PC-3 (cell line): ENCODE measurements around the gene PREX1. TPM values are rescaled to one million over a fixed set of nuclear protein-coding genes. Genes with fewer than 3 reads are reported as not detected.
A peak's percentile ranks its signal among the peaks of the same experiment; 100 is the strongest.

ENCODE experiments used
- ATAC-seq: fragments of 200-7000 bp; cut with Tn5 transposase; 2 replicates; pipeline ENCODE4 v1.9.1; 2020; ENCODE audit warnings: mild to moderate bottlenecking, moderate library complexity
- BruUV-seq: library from RNA; stranded (reverse); fragments of 400-500 nt; replicated peaks from 2 replicates; lab custom pipeline; 2021; lab: Mats Ljungman, UMichigan
- CTCF ChIA-PET: fragments of 300-600 bp; sonication (Branson Sonifier 250); formaldehyde crosslinking; loops from one replicate; lab custom pipeline; 2022; ENCODE audit warnings: antibody characterized with exemption; lab: Charles Lee
- POLR2A ChIA-PET: fragments of 300-600 bp; sonication (Branson Sonifier 250); formaldehyde crosslinking; loops from one replicate; lab custom pipeline; 2022; ENCODE audit warnings: antibody characterized with exemption; ENCODE audit not compliant: unreplicated experiment; lab: Charles Lee
- DNase-seq: peaks from one replicate; pipeline ENCODE4 v3.0.0-alpha.2; 2015
- H2AFZ ChIP-seq: fragments of 300-600 bp; sonication (generic); 2 replicates; pipeline ENCODE4 v1.6.0; 2016; ENCODE audit warnings: antibody characterized with exemption, low read length
- H3F3A ChIP-seq: fragments of 300-600 bp; sonication (generic); one replicate; pipeline ENCODE4 v1.6.0; 2017; ENCODE audit warnings: antibody characterized with exemption, low read length, control low read depth, mild to moderate bottlenecking; ENCODE audit not compliant: unreplicated experiment
- H3K27ac ChIP-seq: fragments of 300-600 bp; sonication (generic); 2 replicates; pipeline ENCODE4 v1.5.1; 2016; ENCODE audit warnings: mild to moderate bottlenecking, low read length
- H3K27me3 ChIP-seq: fragments of 300-600 bp; sonication (generic); 2 replicates; pipeline ENCODE4 v1.6.1; 2016; ENCODE audit warnings: low read length, mixed read lengths
- H3K36me3 ChIP-seq: fragments of 300-600 bp; sonication (generic); 2 replicates; pipeline ENCODE4 v1.6.1; 2016; ENCODE audit warnings: low read depth, mixed run types, low read length, mixed read lengths
- H3K4me1 ChIP-seq: fragments of 300-600 bp; sonication (generic); 2 replicates; pipeline ENCODE4 v1.5.1; 2016; ENCODE audit warnings: low read length; ENCODE audit not compliant: insufficient read depth
- H3K4me2 ChIP-seq: fragments of 300-600 bp; sonication (generic); 2 replicates; pipeline ENCODE4 v1.6.0; 2016; ENCODE audit warnings: low read length
- H3K4me3 ChIP-seq: fragments of 300-600 bp; sonication (generic); 2 replicates; pipeline ENCODE4 v1.5.1; 2016; ENCODE audit warnings: mild to moderate bottlenecking, low read length, mixed read lengths
- H3K79me2 ChIP-seq: fragments of 300-600 bp; sonication (generic); 2 replicates; pipeline ENCODE4 v1.6.1; 2017; ENCODE audit warnings: low read length, mixed read lengths
- H3K9ac ChIP-seq: fragments of 300-600 bp; sonication (generic); 2 replicates; pipeline ENCODE4 v1.6.0; 2016; ENCODE audit warnings: mild to moderate bottlenecking, low read length
- H3K9me2 ChIP-seq: fragments of 300-600 bp; sonication (generic); replicated peaks from 2 replicates; pipeline ENCODE4 v1.6.1; 2016; ENCODE audit warnings: mixed run types, low read length, mixed read lengths
- H3K9me3 ChIP-seq: fragments of 300-600 bp; sonication (generic); 2 replicates; pipeline ENCODE4 v1.6.1; 2016; ENCODE audit warnings: low read length, mixed read lengths
- H4K20me1 ChIP-seq: fragments of 300-600 bp; sonication (generic); 2 replicates; pipeline ENCODE4 v1.6.1; 2016; ENCODE audit warnings: low read length, mixed read lengths
- CTCF ChIP-seq: fragments of 300-600 bp; sonication (generic); conservative IDR thresholded peaks from 2 replicates; pipeline ENCODE4 v1.5.1; 2017; ENCODE audit warnings: antibody characterized with exemption, low read depth, mild to moderate bottlenecking, low read length
- EZH2 ChIP-seq: fragments of 300-600 bp; sonication (generic); IDR thresholded peaks from one replicate; pipeline ENCODE4 v1.6.1; 2017; ENCODE audit warnings: antibody characterized with exemption, mild to moderate bottlenecking, low read length; ENCODE audit not compliant: unreplicated experiment
- EZH2phosphoT487 ChIP-seq: fragments of 300-600 bp; sonication (generic); IDR thresholded peaks from 2 replicates; pipeline ENCODE4 v1.6.1; 2018; ENCODE audit warnings: mild to moderate bottlenecking, antibody characterized with exemption, low read length, borderline replicate concordance
- intact Hi-C: fragments of 100-400 bp; cut with micrococcal nuclease; formaldehyde crosslinking; loops from 2 replicates; pipeline ENCODE4 v1.9.0; 2023
- total RNA-seq: library from RNA; depleted of rRNA; stranded (reverse); fragments of >200 nt; gene quantifications from 2 replicates; pipeline ENCODE4 v1.2.3, GENCODE V29; 2014

PREX1 gene
- total RNA-seq, 1 experiment from 2014 or later: 22.1 TPM

GRCh38 chr20:48748556-48748955, 79.2 kb downstream of the PREX1 start:
- ATAC-seq: no peak
- CTCF ChIA-PET: no interaction called here
- no peak for DNase-seq
- no peak overlapping the region for H2AFZ ChIP-seq
- H3K36me3 ChIP-seq: no peaks in the 10 kb centered on the region
- no peak overlapping the region for H3K4me3 ChIP-seq
- no peaks in the 10 kb centered on the region for H3K9me3 ChIP-seq
- no peaks in the 10 kb centered on the region for H4K20me1 ChIP-seq
- no peak overlapping the region for H3K4me2 ChIP-seq
- BruUV-seq: no TSS peak
- H3K9me2 ChIP-seq: no peaks in the 10 kb centered on the region
- H3K9ac ChIP-seq: no peak overlapping the region
- POLR2A ChIA-PET: interaction anchor here (0.5 kb wide), 1 partner anchor 210 kb away, joined by 8 read pairs; no protein-coding TSS in a partner anchor
- H3K79me2 ChIP-seq: no peaks in the 10 kb centered on the region
- H3K27me3 ChIP-seq: no peaks in the 10 kb centered on the region
- intact Hi-C loops: no loop called here
- no peaks in the 10 kb centered on the region for H3K4me1 ChIP-seq
- TF ChIP-seq EZH2phosphoT487 (no peak), EZH2 (no peak), CTCF (no peak)
- H3K27ac ChIP-seq: no peak overlapping the region
- no peaks in the 10 kb centered on the region for H3F3A ChIP-seq

GRCh38 chr20:48747840-48748414, 79.9 kb downstream of the PREX1 start:
- H4K20me1 ChIP-seq: no peaks in the 10 kb centered on the region
- CTCF ChIA-PET: no interaction called here
- no peak overlapping the region for H2AFZ ChIP-seq
- TF ChIP-seq EZH2 (no peak), EZH2phosphoT487 (no peak), CTCF (no peak)
- H3F3A ChIP-seq: no peaks in the 10 kb centered on the region
- H3K79me2 ChIP-seq: no peaks in the 10 kb centered on the region
- no TSS peak for BruUV-seq
- POLR2A ChIA-PET: no interaction called here
- no peaks in the 10 kb centered on the region for H3K36me3 ChIP-seq
- H3K4me1 ChIP-seq: no peaks in the 10 kb centered on the region
- H3K9me2 ChIP-seq: no peaks in the 10 kb centered on the region
- no peak for DNase-seq
- H3K9ac ChIP-seq: no peak overlapping the region
- no peak overlapping the region for H3K27ac ChIP-seq
- no peaks in the 10 kb centered on the region for H3K9me3 ChIP-seq
- H3K27me3 ChIP-seq: no peaks in the 10 kb centered on the region
- H3K4me3 ChIP-seq: no peak overlapping the region
- intact Hi-C loops: no loop called here
- ATAC-seq: no peak
- H3K4me2 ChIP-seq: no peak overlapping the region

DNA sequence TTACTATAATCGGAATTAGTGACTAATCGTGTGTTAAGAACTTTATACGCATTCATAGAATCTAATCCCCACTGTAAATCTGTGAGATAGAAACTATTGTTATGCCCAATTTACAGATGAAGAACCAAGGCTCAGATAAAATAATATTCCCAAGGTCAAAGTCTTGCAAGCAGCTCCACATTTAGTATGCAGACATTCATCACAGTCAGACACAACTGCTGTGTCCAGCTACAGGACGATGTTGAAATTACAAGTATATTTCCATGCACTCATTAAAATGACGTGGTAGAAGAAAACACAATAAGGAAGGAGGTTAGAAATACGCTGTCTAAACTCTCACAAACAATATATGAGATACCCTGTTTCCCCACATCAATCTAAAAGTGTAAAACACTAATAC, 82.5 kb downstream of the PREX1 start:
- Histone ChIP-seq H3K9ac (no peak overlapping the region), H4K20me1 (no peaks in the 10 kb centered on the region), H3K4me3 (no peak overlapping the region), H2AFZ (no peak overlapping the region), H3K4me1 (no peaks in the 10 kb centered on the region), H3K4me2 (no peak overlapping the region), H3K27ac (no peak overlapping the region), H3K36me3 (no peaks in the 10 kb centered on the region), H3F3A (no peaks in the 10 kb centered on the region), H3K9me2 (no peaks in the 10 kb centered on the region), H3K9me3 (no peaks in the 10 kb centered on the region), H3K79me2 (no peaks in the 10 kb centered on the region), H3K27me3 (no peaks in the 10 kb centered on the region)
- POLR2A ChIA-PET: no interaction called here
- DNase-seq (no peak), ATAC-seq (peak; percentile 45; the same call in 1 of the 2 replicates)
- CTCF ChIA-PET: no interaction called here
- intact Hi-C loops: no loop called here
- BruUV-seq: no TSS peak
- TF ChIP-seq CTCF (0 out of 2 replicates have a peak, but pooled peaks have one; percentile 7), EZH2 (no peak), EZH2phosphoT487 (no peak)
